Smooth muscle cell (in vitro differentiated cells): ENCODE data around the gene RIMBP2. TPM values are rescaled to one million over a fixed set of nuclear protein-coding genes. Genes with fewer than 3 reads are reported as not detected.

Source experiments
- DNase-seq: peaks from one replicate; lab custom pipeline; 2025; ENCODE audit not compliant: unreplicated experiment; lab: John Stamatoyannopoulos, UW
- H2AFZ ChIP-seq: fragments of 200-600 bp; sonication (generic); 2 replicates; pipeline ENCODE4 v1.6.0; 2016; ENCODE audit warnings: antibody characterized with exemption, low read depth, mild to moderate bottlenecking
- H3F3A ChIP-seq: fragments of 200-600 bp; sonication (generic); 2 replicates; pipeline ENCODE4 v1.6.0; 2017; ENCODE audit warnings: antibody characterized with exemption, low read depth
- H3K27ac ChIP-seq: fragments of 200-600 bp; sonication (generic); 2 replicates; pipeline ENCODE4 v1.5.1; 2016; ENCODE audit warnings: low read depth, mild to moderate bottlenecking
- H3K27me3 ChIP-seq: fragments of 200-600 bp; sonication (generic); 2 replicates; pipeline ENCODE4 v1.6.1; 2016; ENCODE audit warnings: low read depth, mild to moderate bottlenecking
- H3K36me3 ChIP-seq: fragments of 200-600 bp; sonication (generic); 2 replicates; pipeline ENCODE4 v1.5.1; 2016; ENCODE audit warnings: low read depth
- H3K4me1 ChIP-seq: fragments of 200-600 bp; sonication (generic); 2 replicates; pipeline ENCODE4 v1.5.1; 2016; ENCODE audit warnings: low read depth
- H3K4me2 ChIP-seq: fragments of 200-600 bp; sonication (generic); 2 replicates; pipeline ENCODE4 v1.6.0; 2016; ENCODE audit warnings: mild to moderate bottlenecking
- H3K4me3 ChIP-seq: fragments of 200-600 bp; sonication (generic); 2 replicates; pipeline ENCODE4 v1.5.1; 2016; ENCODE audit warnings: mild to moderate bottlenecking
- H3K79me2 ChIP-seq: fragments of 200-600 bp; sonication (generic); 2 replicates; pipeline ENCODE4 v1.6.0; 2016; ENCODE audit warnings: low read depth, mild to moderate bottlenecking
- H3K9ac ChIP-seq: fragments of 200-600 bp; sonication (generic); 2 replicates; pipeline ENCODE4 v1.6.0; 2016; ENCODE audit warnings: low read depth
- H3K9me3 ChIP-seq: fragments of 200-600 bp; sonication (generic); replicated peaks from 2 replicates; pipeline ENCODE4 v1.5.1; 2016; ENCODE audit warnings: low read depth
- H4K20me1 ChIP-seq: fragments of 200-600 bp; sonication (generic); 2 replicates; pipeline ENCODE4 v1.6.0; 2016; ENCODE audit warnings: low read depth
- CTCF ChIP-seq: fragments of 200-600 bp; sonication (generic); IDR thresholded peaks from 2 replicates; pipeline ENCODE4 v1.5.1; 2017; ENCODE audit warnings: borderline replicate concordance, mild to moderate bottlenecking, antibody characterized with exemption; ENCODE audit not compliant: insufficient read depth, poor library complexity, severe bottlenecking
- WGBS: methylation state at CpG from one replicate; pipeline ENCODE4 v1.1.7; 2016; ENCODE audit warnings: low lambda C conversion rate; 5-methylcytosine and 5-hydroxymethylcytosine counted together
- polyA plus RNA-seq: library from polyadenylated mRNA; unstranded; fragments of >200 nt; fragmentation: Nextera tagmentation; extraction: Ambion mirVana; gene quantifications from 2 replicates; pipeline ENCODE4 v1.2.1, GENCODE V29; 2016
- total RNA-seq: library from RNA; depleted of rRNA; stranded (reverse); fragments of >200 nt; gene quantifications from 2 replicates; pipeline ENCODE4 v1.2.3, GENCODE V29; 2014

The RIMBP2 gene
- total and polyA plus RNA-seq, 2 experiments from 2014 or later = 2.3 TPM; not detected in 1

GRCh38 chr12:130491421-130492357, 224.4 kb downstream of the RIMBP2 start:
- H3K4me3 ChIP-seq = no peak overlapping the region
- WGBS = 87% methylated on average over 32 of the region's 32 CpGs
- TF ChIP-seq CTCF = no peak
- H3F3A ChIP-seq = no peaks in the 10 kb centered on the region
- no peak overlapping the region for H2AFZ ChIP-seq
- H4K20me1 ChIP-seq = no peaks in the 10 kb centered on the region
- no peak overlapping the region for H3K4me2 ChIP-seq
- H3K79me2 ChIP-seq = no peaks in the 10 kb centered on the region
- H3K27me3 ChIP-seq = no peaks in the 10 kb centered on the region
- H3K36me3 ChIP-seq = no peaks in the 10 kb centered on the region
- no peaks in the 10 kb centered on the region for H3K9me3 ChIP-seq
- no peak overlapping the region for H3K9ac ChIP-seq
- DNase-seq = no peak
- no peak overlapping the region for H3K27ac ChIP-seq
- H3K4me1 ChIP-seq = no peaks in the 10 kb centered on the region

- Histone ChIP-seq H3K27ac (no peak overlapping the region), H3K4me1 (no peaks in the 10 kb centered on the region), H3K4me2 (no peak overlapping the region), H3K9ac (no peak overlapping the region), H3K9me3 (no peaks in the 10 kb centered on the region), H3K27me3 (no peaks in the 10 kb centered on the region), H3F3A (no peaks in the 10 kb centered on the region), H3K4me3 (no peak overlapping the region), H2AFZ (no peak overlapping the region), H4K20me1 (no peaks in the 10 kb centered on the region), H3K79me2 (no peaks in the 10 kb centered on the region), H3K36me3 (no peaks in the 10 kb centered on the region)
- no peak for TF ChIP-seq CTCF
- 90% methylated on average over 10 of the region's 10 CpGs for WGBS
- no peak for DNase-seq
Observed at GRCh38 chr12:130490674-130491073, 225.4 kb downstream of the RIMBP2 start.

GRCh38 chr12:130489293-130489692, 226.8 kb downstream of the RIMBP2 start:
- no peaks in the 10 kb centered on the region for H3K27me3 ChIP-seq
- no peaks in the 10 kb centered on the region for H3K4me1 ChIP-seq
- H3K27ac ChIP-seq = no peak overlapping the region
- no peaks in the 10 kb centered on the region for H3K79me2 ChIP-seq
- H4K20me1 ChIP-seq = no peaks in the 10 kb centered on the region
- H3K4me2 ChIP-seq = no peak overlapping the region
- H3K9ac ChIP-seq = no peak overlapping the region
- H2AFZ ChIP-seq = no peak overlapping the region
- H3K36me3 ChIP-seq = no peaks in the 10 kb centered on the region
- H3K9me3 ChIP-seq = no peaks in the 10 kb centered on the region
- H3F3A ChIP-seq = no peaks in the 10 kb centered on the region
- no peak for TF ChIP-seq CTCF
- no peak for DNase-seq
- 87% methylated on average over 7 of the region's 7 CpGs for WGBS
- no peak overlapping the region for H3K4me3 ChIP-seq

- no peaks in the 10 kb centered on the region for H3F3A ChIP-seq
- H3K79me2 ChIP-seq = no peaks in the 10 kb centered on the region
- no peaks in the 10 kb centered on the region for H4K20me1 ChIP-seq
- H3K4me1 ChIP-seq = no peaks in the 10 kb centered on the region
- no peak overlapping the region for H2AFZ ChIP-seq
- no peak overlapping the region for H3K4me3 ChIP-seq
- 83% methylated on average over 5 of the region's 5 CpGs for whole genome bisulfite sequencing
- H3K36me3 ChIP-seq = no peaks in the 10 kb centered on the region
- DNase-seq = no peak
- no peak overlapping the region for H3K9ac ChIP-seq
- no peaks in the 10 kb centered on the region for H3K9me3 ChIP-seq
- no peaks in the 10 kb centered on the region for H3K27me3 ChIP-seq
- TF ChIP-seq CTCF = no peak
- no peak overlapping the region for H3K4me2 ChIP-seq
- H3K27ac ChIP-seq = no peak overlapping the region
Observed at GRCh38 chr12:130488358-130488710, 227.8 kb downstream of the RIMBP2 start.
